Inflammatory macrophage treated with lipopolysaccharide for 4 hours (primary cell): ENCODE data around the gene C2orf81.
"Not testable (repeated sequence)": the region's sequence is repeated elsewhere in the genome, so short reads cannot be mapped to it uniquely, and the experiment has no call there.

Source experiments
- DNase-seq: peaks from one replicate; pipeline ENCODE4 v3.0.0-alpha.2; 2020

C2orf81 gene

GRCh38 chr2:74421221-74421870 lies at the start of gene C2orf81, which contains the start of gene WDR54:
TSS of gene C2orf81 (minus strand) at chr2:74421619. CDS start at chr2:74421560, 59 bp downstream.
TSS of gene WDR54 (plus strand) at chr2:74421730. CDS start at chr2:74422154, 424 bp downstream.
- peak; percentile 73 for DNase-seq

GRCh38 chr2:74470742-74471141 lies 49.3 kb upstream of the C2orf81 start:
- not testable (repeated sequence) for DNase-seq

GRCh38 chr2:74464406-74464805 lies 43.0 kb upstream of the C2orf81 start:
- no peak for DNase-seq

- DNase-seq = no peak
Observed at GRCh38 chr2:74462786-74463105, 41.3 kb upstream of the C2orf81 start.

GRCh38 chr2:74462054-74462785 lies 40.8 kb upstream of the C2orf81 start:
- no peak for DNase-seq

GRCh38 chr2:74461187-74462053 lies 40.0 kb upstream of the C2orf81 start:
- DNase-seq = no peak

GRCh38 chr2:74460187-74460586 lies 38.8 kb upstream of the C2orf81 start:
- not testable (repeated sequence) for DNase-seq

GRCh38 chr2:74459503-74460118 lies 38.2 kb upstream of the C2orf81 start:
- DNase-seq = not testable (repeated sequence)

GRCh38 chr2:74458938-74459363 lies 37.5 kb upstream of the C2orf81 start:
- no peak for DNase-seq

- peak; percentile 100 for DNase-seq
Observed at GRCh38 chr2:74458132-74458937, 36.9 kb upstream of the C2orf81 start, which contains the start of gene WBP1. TSS of gene WBP1 (plus strand) at chr2:74458438. CDS start at chr2:74458603, 165 bp downstream.

- no peak for DNase-seq
Observed at GRCh38 chr2:74457549-74458131, 36.2 kb upstream of the C2orf81 start.

GRCh38 chr2:74457129-74457548 lies 35.7 kb upstream of the C2orf81 start:
- DNase-seq = no peak

- peak; percentile 98 for DNase-seq
Observed at GRCh38 chr2:74454654-74455511, 33.5 kb upstream of the C2orf81 start, which contains the start of gene INO80B. TSS of gene INO80B (plus strand) at chr2:74455087. CDS start at chr2:74455117, 30 bp downstream.

GRCh38 chr2:74450570-74451190 lies 29.3 kb upstream of the C2orf81 start:
- no peak for DNase-seq

- no peak for DNase-seq
Observed at GRCh38 chr2:74448771-74449170, 27.4 kb upstream of the C2orf81 start.

GRCh38 chr2:74447230-74447999 lies 26.0 kb upstream of the C2orf81 start:
- DNase-seq = no peak

- DNase-seq = no peak
Observed at GRCh38 chr2:74444498-74445318, 23.3 kb upstream of the C2orf81 start.
